HG02885 (cell line): ENCODE data around the gene SERPINB5.

Experiments used
- ATAC-seq: cut with Tn5 transposase; IDR thresholded peaks from one replicate; pipeline ENCODE4 v1.9.1; 2021; ENCODE audit warnings: mild to moderate bottlenecking; ENCODE audit not compliant: unreplicated experiment, poor library complexity

Gene SERPINB5

DNA sequence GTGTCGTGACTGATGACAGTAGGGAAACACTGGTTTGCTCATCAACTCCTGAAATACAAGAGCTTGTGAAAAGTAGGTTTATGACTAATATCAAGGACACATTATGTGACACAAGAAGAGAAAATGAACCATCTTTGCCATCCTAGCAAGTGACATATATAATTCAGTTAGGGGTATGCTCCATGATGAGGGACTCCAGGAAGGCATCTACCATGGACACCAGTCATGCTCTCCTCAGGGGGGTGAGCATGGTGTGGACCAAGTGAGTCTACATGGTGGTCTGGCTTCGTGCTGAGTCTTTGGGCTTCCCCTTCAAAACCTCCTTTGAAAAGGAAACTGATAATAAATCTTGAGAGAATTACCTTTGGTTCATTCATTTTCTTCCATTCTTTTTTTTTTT, 11.7 kb upstream of the SERPINB5 start:
- ATAC-seq: no peak

DNA sequence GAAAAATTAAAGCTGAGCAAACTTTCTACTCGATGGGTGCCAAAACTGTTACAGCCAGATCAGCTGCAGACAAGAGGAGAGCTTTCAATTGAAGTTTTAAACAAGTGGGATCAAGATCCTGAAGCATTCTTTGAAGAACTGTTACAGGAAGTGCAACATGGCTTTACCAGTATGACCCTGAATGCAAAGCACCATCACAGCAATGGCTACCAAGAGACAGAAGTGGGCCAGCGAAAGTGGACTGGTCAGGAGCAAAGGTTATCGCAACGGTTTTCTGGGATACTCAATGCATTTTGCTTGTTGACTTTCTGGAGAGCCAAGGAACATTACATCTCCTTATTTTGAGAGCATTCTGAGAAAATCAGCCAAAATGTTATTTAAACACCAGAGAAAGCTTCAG, 9.1 kb upstream of the SERPINB5 start:
- no peak for ATAC-seq

DNA sequence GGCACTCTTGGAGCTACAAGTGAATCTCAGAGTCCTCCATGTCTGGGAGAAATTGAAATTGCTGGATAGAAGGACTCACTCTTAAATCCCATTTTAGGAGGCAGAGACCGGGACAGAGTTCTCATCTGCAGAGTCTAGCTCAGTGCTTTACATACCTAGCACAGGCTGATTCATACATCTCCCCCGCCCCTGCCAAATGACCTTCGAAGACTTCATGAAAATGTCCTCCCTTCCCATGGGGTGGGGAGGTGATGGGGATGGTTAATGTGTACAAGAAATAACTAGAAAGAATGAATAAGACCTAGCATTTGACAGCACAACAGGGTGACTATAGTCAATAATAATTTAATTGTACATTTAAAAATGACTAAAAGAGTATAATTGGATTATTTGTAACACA, 8.2 kb upstream of the SERPINB5 start:
- no peak for ATAC-seq

DNA sequence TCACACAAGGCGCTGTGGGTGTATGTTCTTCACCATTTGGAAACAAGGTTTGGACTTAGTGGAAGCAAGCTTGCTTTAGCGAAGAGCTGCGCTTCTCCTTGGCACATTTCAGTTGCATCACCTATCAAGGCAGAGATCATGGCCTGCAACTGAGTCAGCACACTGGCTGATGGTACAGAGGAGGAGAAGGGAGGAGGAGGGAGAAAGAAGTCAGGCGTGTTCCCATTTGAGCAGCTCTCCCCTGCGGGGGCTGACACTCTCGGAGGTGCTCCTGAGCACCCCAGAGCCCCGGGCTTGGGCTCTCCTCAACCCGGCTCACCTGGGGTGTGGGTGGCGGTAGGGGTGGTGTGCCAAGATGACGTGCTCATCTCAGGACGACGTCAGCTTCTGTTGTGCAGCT, 6.0 kb upstream of the SERPINB5 start:
- ATAC-seq: no peak

DNA sequence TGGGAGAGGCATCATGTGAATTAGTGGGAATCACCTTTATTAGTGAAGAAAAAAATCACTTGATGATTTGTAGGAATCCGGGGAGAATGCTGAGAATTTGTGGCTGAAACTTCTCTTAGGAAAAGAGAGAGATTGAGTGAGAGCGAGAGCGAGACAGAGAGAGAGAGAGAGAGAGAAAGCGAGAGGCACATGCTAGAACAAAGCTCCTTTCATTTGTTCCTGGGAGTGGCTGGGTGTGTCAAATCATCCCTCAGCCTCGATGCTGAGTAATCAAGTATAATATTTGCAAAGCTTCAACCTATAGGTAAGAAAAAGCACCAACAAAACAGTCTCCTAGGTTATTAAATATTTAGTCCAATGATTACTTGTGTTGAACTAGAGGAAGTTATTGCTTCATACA, 4.4 kb upstream of the SERPINB5 start:
- ATAC-seq: no peak

DNA sequence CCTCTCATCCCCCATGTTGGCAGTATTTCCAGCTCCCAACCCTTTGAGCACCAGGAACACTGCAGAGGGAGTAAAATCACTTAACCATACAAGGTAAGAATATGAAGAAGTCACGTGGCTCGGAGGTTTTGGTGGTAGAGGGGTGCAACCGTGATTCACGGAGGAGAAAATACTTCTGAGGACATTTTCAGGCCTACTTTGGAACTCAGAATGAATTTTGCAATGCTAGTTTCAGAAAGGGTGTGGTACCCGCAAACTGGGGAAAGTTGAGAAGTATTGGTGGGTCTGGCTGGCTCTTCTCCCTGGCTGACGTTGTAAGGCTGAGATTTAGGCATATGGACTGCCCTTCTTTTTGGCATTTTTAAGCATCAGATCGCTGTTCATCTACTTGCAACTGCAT, 442 bp downstream of the SERPINB5 start:
- ATAC-seq: no peak

DNA sequence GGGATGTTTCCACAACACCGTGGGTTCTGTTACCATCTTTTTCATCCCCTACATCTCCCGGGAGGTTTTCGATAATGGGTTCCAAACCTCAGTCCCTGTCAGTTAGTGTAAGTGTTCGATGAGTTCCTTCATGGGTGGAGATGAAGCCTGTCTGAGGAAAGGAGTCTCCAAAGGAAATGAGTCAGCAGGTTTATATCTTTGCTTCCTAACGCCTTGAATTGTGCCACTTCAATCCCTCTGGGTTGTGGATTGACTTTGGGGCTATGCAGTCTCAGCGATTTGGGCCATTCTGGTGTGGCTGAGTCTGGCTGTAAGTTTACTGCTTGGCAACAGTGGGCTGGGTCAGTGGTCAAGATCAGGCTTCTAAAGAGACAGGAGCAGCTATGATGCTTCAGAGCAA, 1.2 kb downstream of the SERPINB5 start:
- ATAC-seq: no peak

DNA sequence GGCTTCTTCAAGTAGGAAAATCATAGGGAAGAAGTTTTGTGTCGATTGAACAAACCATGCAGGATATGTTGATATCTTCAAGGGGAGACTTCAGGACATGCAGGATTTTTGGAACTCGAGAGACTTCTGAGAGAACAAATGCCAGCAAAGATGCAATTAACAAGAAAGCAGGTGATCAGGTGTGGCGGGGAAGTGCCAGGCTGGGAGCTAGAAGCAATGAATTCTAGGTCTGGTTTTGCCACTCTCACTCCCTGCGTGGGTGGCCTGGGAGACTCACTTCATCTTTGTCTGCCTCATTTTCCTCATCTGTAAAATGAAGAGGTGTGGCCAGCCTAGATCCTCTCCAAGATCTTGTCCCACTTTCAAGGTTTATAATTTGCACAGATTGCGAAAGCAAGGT, 3.1 kb downstream of the SERPINB5 start:
- ATAC-seq: no peak

DNA sequence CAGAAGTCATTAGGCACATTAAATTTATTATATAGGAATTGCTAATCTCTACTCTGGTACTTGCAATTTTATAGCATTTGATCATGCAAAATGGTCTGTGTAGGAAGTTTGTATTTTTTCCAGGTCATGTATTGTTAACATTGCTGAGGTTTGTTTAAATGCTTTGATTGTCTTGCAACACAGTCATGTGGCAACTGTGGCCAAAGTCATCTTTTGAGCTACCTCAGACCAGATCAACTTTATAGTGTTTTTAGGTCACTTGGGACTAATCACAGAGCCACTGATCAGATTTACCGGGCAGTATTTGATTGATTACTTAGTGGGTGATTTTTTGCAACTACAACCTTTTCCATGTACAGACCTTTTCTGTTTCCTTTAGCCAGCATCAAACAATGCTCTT, 3.7 kb downstream of the SERPINB5 start:
- no peak for ATAC-seq

DNA sequence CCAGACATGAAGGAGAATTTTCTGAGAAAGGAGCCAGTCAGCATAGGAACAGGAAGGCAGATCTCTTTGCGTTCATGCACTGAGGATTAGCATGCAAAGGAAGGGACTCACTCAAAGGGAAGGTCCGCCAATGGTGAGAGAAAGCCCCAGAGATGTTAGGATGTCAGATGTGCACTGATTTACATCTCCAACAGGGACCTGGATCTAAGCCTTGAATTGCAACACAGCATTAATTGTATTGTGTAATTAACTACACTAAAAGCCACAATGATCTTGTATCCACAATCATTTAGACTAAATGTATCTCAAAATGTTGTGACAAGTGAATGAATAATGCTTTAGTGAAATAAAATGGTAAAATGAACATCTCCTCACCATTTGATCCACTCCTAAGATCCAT, 4.2 kb downstream of the SERPINB5 start:
- no peak for ATAC-seq

DNA sequence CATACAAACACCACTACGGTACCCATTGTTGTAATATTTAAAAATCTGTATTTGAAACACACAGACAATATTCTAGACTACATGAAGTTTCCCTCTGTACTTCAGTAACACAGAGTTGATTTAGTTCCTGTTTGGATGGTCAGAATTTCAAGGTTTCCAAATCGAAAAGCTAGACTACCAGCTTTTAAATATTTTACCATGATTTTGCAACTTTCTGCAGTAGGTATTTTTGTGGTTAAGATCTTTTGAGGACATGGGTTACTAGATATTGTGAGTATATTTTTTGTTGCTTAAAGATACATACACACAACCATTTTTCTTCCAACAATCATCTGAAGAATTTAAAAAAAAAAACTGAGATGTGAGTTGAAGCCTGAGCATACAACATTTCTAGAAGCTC, 10.9 kb downstream of the SERPINB5 start:
- ATAC-seq: no peak

DNA sequence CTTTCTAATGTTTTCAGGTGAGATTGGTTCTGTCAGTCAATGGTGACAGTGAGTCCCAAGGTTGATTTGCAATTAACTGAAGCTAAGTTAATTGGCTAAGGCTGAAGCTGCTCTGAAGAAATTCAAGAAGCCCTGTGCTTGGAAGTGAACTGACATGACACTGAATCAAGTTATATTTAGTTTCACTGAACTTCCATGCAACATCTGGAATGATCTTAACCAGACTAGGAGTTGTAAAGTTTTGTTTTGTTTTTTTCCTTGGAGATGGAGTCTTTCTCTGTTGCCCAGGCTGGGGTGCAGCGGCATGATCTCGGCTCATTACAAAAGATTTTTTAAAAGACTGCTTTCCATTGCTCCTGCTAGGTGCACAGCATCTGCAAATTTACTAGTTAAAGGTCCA, 11.4 kb downstream of the SERPINB5 start:
- ATAC-seq: no peak

DNA sequence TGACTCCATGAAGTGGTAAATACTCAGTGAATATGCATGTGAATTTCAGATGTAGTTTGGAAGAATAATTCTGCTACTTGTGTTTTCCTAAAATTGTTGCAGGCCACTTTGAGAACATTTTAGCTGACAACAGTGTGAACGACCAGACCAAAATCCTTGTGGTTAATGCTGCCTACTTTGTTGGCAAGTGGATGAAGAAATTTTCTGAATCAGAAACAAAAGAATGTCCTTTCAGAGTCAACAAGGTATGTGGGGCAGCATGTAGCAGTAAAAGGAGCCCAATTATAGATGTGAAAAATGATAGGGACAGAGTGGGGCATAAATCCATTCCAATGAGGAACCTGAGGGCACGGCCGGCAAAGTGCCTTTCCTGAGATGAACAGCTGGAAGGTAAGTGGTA, 16.1 kb downstream of the SERPINB5 start:
- ATAC-seq: no peak

DNA sequence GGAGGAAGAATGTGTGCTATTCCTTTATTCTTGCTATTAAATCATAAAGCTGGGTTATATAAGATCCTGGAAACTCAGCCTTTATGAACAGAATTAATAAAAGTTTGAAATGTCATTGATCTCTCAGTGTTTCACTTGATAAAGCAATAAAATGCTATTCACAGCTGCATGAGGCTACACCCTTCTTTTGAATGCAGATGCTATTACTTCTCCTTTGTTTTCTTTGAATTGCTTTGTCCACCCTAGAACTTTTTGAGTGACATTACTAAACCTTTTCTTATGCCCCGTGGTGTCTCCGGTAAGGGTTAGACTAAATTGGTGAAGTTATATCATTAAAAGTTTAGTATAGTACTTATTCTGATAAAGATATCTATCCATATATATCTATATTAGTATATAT, 18.9 kb downstream of the SERPINB5 start:
- no peak for ATAC-seq

DNA sequence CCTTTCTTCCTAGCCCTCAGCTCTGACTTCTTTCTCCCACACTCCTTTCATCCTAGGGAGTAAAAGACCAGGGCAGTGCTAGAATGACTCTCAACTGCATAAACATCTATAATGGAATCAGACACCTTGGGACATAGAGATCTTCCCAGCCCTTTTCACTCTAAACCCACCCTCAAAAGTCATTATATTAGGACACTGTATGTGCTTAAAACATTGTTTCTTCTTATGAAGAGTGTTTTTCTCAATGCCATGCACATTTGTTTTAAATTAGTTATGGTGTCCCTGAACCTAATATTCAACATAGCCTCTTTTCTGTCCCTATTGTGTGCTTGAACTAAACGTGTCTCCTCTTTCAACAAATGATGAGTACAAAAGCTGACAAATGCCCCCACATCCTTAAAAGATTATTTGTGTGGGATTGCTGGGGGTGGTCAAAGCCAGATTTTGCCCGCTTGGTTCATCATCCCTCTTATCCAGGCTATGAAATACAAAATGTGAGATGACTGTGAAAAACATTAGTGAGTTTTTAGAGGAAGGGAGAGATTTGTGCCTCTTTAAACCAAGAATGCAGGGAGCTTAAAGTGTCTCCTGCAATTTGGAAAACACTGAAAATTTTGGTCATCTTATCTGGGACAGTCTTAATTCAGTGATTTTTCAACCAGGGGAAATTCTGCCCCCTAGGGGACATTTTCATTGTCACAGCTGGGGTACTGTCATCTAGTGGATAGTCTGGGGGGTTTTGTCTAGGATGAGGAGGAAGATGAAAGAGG, 29.0 kb downstream of the SERPINB5 start:
- peak; percentile 72 for ATAC-seq

DNA sequence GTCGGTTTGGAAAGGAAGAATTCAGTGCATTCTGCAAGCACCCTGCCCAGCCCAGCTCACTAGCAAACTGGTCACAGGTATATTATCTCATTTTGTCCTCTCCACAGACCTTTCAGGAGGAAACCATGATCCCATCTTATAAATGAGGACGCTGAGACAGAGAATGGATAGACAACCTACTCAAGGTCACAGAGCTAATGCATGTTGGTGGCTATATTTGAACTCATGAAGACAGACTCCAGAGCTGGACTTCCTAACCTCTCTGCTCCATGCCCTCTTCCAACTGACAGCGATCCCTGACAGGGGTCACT, 29.5 kb downstream of the SERPINB5 start:
- peak; percentile 7 for ATAC-seq

DNA sequence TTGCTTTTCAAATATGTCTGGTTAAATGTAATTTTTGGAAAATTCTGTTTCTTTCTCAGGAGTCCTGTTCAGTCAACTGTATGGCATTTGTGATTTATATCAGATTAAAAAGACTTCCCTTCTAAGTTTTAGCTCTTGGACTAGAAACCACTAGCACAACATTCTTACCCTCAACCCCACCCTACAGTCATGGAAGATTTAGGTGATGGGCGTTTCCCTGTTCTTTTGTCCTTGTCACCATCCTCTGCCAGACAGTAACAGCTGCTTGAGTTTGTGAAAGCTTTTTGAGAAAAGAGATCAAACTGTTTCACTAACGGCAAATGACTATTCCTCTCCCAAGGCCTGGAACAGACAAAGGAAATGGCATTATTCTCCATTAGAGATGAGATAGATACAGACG, 31.8 kb downstream of the SERPINB5 start:
- ATAC-seq: no peak

DNA sequence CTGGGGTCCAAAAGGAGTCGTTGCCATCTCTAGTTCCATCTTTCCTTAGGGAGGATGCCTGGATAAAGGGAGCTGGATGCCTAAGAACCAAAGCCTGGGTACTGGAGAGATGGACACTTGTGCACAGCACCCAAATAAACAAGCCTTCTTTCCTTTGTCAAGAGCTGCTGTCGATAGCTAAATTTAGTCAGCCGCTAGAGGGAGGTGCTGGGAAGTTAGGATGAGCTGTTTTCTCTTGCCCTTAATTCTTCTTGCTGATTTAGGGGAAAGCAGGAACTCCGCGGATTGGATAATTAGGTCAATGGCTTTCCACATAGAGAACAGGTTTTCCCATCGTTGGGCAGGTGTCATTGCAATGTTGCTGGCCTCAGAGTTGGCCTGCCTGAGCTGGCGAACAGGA, 34.5 kb downstream of the SERPINB5 start:
- no peak for ATAC-seq

DNA sequence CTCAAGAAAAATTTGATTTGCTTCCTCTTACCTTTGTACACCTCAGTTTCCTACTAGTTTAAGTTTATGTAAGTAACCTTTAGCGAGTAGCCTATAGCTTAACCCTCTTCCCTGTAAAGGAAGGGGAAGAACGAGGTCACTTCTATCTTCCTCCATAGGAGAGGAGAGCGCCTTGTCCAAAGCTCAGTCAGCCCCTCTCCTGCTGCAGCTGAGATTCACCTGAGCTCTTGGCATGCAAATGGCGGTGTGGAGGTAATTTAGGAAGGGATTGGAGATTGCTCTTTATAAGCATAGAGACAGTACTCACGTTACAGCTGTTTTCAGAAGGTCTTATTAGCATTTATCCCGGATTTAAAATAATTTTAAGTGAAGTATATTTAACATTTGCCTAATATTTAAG, 37.6 kb downstream of the SERPINB5 start:
- ATAC-seq: no peak

DNA sequence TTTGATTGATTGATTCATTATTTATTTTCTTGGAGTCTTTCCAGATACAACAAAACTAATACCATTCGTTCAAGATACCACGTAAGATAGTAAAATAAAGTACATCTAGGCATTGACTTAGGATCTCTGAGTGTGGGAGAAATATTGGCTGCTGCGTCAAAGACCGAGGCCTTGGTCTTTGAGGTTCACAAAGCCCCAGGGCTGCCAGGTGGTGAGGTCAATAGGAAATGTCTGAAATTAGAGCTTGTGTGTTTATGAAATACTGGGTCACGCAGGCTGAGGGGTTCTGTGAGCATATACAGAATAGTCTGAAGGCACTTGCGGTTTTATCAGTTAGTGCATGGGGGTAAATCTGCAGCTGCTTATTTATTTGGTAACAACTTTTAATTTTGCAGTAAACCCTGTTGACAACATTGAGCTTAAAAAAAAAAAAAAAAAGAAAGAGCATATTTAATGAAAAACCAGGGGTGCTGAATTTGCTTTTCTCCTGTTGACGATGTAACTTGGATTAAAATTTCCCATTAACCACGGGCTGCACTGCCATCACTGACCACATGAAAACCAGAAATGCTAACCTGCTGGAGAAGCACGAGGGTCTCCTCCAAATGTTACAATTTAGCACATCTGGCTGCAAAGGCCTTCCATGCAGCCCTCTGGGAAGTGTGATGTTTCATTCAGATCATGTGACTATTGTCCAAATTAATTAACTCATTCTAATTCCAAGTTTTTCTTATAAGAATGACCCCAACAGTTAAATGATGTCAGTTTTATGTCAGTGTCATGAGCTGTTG, 38.3 kb downstream of the SERPINB5 start:
- ATAC-seq: no peak

DNA sequence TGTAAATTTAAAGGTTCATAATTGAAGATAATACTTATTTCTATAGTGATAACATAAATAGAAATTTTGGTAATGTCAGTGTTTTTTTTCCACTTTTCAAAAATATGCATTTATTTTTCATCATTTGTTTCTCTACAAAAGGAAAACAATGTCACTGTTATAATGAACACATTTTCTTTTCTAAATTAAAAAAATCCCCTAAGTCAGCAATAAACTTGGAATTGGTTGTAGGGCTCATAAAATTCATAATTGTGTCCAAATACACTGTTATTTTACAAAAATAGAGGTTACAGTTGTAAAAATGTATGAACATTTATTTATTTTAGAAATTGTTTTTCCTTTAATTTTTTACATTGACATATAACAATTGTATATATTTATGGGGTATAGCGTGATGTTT, 39.0 kb downstream of the SERPINB5 start:
- ATAC-seq: no peak
